ACC112 (cell line): ENCODE data around the gene P3H3.

ENCODE experiments used
- H2AFZ ChIP-seq: fragments of 200-600 bp; sonication (generic); one replicate; pipeline ENCODE4 v1.6.0; 2017; ENCODE audit warnings: antibody characterized with exemption, low read length; ENCODE audit not compliant: unreplicated experiment
- H3K27ac ChIP-seq: fragments of 200-600 bp; sonication (generic); 2 replicates; pipeline ENCODE4 v1.5.1; 2014; ENCODE audit warnings: low read depth, mild to moderate bottlenecking, antibody characterized with exemption, low read length, moderate library complexity
- H3K27me3 ChIP-seq: fragments of 200-600 bp; sonication (generic); 2 replicates; pipeline ENCODE4 v1.6.1; 2014; ENCODE audit warnings: mild to moderate bottlenecking, antibody characterized with exemption, low read length, moderate library complexity, mixed read lengths; ENCODE audit not compliant: insufficient read depth
- H3K36me3 ChIP-seq: fragments of 200-600 bp; sonication (generic); 2 replicates; pipeline ENCODE4 v1.6.1; 2016; ENCODE audit warnings: mild to moderate bottlenecking, antibody characterized with exemption, low read length, moderate library complexity, mixed read lengths; ENCODE audit not compliant: insufficient read depth
- H3K4me1 ChIP-seq: fragments of 200-600 bp; sonication (generic); one replicate; pipeline ENCODE4 v1.6.1; 2016; ENCODE audit warnings: low read length, mixed read lengths; ENCODE audit not compliant: insufficient read depth, unreplicated experiment, control insufficient read depth
- H3K4me3 ChIP-seq: fragments of 200-600 bp; sonication (generic); 2 replicates; pipeline ENCODE4 v1.5.1; 2014; ENCODE audit warnings: mild to moderate bottlenecking, low read depth, low read length
- H3K79me2 ChIP-seq: fragments of 200-600 bp; sonication (generic); one replicate; pipeline ENCODE4 v1.6.0; 2016; ENCODE audit warnings: low read length; ENCODE audit not compliant: control insufficient read depth, unreplicated experiment, insufficient read depth

P3H3 gene

DNA sequence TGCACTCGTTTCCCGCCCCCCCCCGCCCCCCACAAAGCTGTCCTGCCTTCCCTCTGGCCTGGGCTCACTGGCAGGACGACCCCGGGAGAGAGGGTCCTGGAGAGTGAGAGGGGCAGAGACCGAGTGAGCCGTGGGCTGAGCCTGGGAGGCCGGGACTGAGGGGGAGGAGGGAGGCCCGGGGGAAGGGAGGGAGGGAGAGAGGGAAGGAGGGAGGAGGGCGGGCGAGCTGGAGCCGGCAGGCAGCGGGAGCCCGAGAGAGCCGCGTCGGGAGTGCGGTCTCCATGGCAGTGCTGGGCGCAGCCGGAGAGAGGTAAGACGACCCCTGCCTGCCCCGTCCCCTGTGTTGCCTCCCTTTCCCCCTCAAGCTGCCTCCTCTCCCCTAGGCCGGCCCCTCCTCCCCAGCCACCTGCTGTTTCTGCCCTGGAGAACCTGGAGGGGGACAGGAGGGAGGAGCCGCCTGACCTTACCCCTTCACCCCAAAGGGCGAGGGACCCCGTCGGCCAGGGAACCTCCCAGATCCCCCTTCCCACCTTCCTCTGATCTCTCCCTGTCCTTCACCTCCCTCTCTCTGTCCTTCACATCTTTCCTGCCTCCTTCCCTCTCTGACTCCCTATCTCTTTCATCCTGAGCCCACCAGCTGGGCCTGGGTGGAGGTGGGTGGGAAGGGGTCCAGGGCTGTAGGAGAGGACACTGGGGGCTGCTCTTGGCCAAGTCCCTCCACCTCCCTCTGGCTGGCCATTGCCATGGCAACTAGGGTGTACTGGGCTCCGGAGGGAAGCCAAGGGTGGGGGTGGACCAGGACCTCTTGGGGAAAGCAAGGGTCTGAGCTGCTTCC, 6.4 kb upstream of the P3H3 start, which contains the start of gene GPR162:
Gene GPR162 (plus strand): TSS at position 231 of the 835 bp plus-strand sequence. CDS start 2,078 bp downstream, outside the sequence.
- Histone ChIP-seq H3K36me3 (no peaks in the 10 kb centered on the region), H3K79me2 (no peaks in the 10 kb centered on the region), H2AFZ (no peak within 1 kb of the TSS), H3K27ac (no peak within 1 kb of the TSS), H3K27me3 (peaks cover 11% of the 10 kb centered on the region; the same call in 1 of the 2 replicates), H3K4me3 (peak within 1 kb of the TSS; percentile 64), H3K4me1 (peaks cover 29% of the 10 kb centered on the region)

GRCh38 chr12:6822426-6823135, 5.6 kb upstream of the P3H3 start:
- H3K4me1 ChIP-seq = peaks cover 37% of the 10 kb centered on the region
- no peak overlapping the region for H3K4me3 ChIP-seq
- H2AFZ ChIP-seq = no peak overlapping the region
- no peak overlapping the region for H3K27ac ChIP-seq
- H3K79me2 ChIP-seq = no peaks in the 10 kb centered on the region
- H3K36me3 ChIP-seq = no peaks in the 10 kb centered on the region
- H3K27me3 ChIP-seq = peaks cover 11% of the 10 kb centered on the region; the same call in 1 of the 2 replicates

DNA sequence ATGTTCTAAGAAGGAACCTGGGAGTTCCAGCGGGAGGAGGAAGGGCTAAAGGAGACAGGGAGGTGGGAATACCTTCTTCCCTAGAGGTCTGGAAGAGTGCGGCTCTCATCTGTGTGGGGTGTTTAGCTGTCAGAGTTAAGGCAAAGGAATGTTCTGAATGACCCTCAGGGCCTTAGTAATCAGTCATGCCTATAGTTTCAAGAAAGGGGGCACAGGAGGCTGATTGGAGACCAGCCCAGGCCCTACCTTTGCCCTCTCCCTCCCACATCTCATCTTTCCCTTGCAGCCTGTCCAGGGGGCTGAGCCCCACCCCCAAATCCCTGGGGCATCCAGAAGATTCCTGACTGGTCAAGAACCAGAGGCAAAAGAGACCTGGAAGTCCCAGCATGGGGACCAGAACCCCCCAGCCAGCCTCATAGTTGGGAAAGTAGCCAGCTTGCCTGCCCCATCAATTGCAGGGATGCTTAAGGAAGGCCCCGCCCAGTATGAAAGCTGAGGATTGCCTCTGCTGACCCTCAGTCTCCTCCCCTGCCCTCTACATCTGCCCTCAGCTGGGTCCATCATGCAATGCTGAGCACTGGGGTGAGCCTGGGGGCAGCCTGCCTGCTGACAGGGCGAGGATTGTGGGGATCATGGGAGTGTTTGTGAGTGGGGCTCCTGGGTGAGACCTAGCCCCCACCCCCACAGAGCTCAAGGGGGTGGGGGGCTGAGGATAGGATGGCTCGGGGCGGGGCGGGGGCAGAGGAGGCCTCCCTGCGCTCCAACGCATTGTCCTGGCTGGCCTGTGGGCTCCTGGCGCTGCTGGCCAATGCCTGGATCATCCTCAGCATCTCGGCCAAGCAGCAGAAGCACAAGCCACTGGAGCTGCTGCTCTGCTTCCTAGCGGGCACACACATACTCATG, 4.8 kb upstream of the P3H3 start:
- Histone ChIP-seq H2AFZ (no peak overlapping the region), H3K36me3 (no peaks in the 10 kb centered on the region), H3K4me1 (peaks cover 38% of the 10 kb centered on the region), H3K79me2 (peaks cover 5% of the 10 kb centered on the region), H3K27ac (no peak overlapping the region), H3K4me3 (no peak overlapping the region), H3K27me3 (peaks cover 11% of the 10 kb centered on the region; the same call in 1 of the 2 replicates)

GRCh38 chr12:6824085-6824775, 4.0 kb upstream of the P3H3 start:
- Histone ChIP-seq H3K36me3 (no peaks in the 10 kb centered on the region), H3K4me1 (peaks cover 38% of the 10 kb centered on the region), H3K27ac (no peak overlapping the region), H3K79me2 (peaks cover 13% of the 10 kb centered on the region), H2AFZ (no peak overlapping the region), H3K4me3 (no peak overlapping the region), H3K27me3 (peaks cover 11% of the 10 kb centered on the region; the same call in 1 of the 2 replicates)

DNA sequence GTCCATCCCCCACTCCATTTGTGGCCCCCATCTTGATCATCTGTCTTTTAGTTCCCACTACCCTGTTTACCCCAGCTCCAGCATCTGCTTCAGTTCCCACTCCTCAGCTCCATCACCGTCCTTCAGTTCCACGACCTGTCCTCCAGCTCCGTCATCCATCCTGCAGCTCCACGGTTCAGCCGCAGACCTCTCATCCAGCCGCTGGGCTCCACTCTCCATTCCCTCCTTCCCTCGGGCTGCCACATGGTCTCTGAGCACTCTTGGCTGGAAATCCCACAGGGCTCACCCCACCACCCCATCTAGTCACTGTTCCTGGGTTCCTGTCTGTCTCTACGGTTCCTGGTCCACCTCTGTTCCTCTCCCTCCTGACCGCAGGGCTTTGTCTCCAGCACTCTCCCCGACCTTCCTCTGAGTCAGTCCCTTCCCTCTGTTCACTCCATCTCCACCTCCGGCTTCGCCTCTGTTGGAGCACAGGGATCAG, 3.3 kb upstream of the P3H3 start:
- H2AFZ ChIP-seq = no peak overlapping the region
- H3K36me3 ChIP-seq = no peaks in the 10 kb centered on the region
- peaks cover 11% of the 10 kb centered on the region; the same call in 1 of the 2 replicates for H3K27me3 ChIP-seq
- peaks cover 35% of the 10 kb centered on the region for H3K4me1 ChIP-seq
- H3K79me2 ChIP-seq = peaks cover 21% of the 10 kb centered on the region
- H3K27ac ChIP-seq = no peak overlapping the region
- H3K4me3 ChIP-seq = peak overlapping the region; percentile 48

- H3K27ac ChIP-seq = no peak overlapping the region
- H3K27me3 ChIP-seq = peaks cover 11% of the 10 kb centered on the region; the same call in 1 of the 2 replicates
- peak overlapping the region; percentile 48 for H3K4me3 ChIP-seq
- H3K4me1 ChIP-seq = peaks cover 37% of the 10 kb centered on the region
- no peaks in the 10 kb centered on the region for H3K36me3 ChIP-seq
- peaks cover 27% of the 10 kb centered on the region for H3K79me2 ChIP-seq
- no peak overlapping the region for H2AFZ ChIP-seq
Observed at GRCh38 chr12:6825398-6826124, 2.6 kb upstream of the P3H3 start.

GRCh38 chr12:6826125-6826733, 2.0 kb upstream of the P3H3 start:
- Histone ChIP-seq H3K27ac (no peak overlapping the region), H2AFZ (no peak overlapping the region), H3K4me1 (peaks cover 31% of the 10 kb centered on the region), H3K36me3 (no peaks in the 10 kb centered on the region), H3K79me2 (peaks cover 29% of the 10 kb centered on the region), H3K4me3 (no peak overlapping the region), H3K27me3 (peaks cover 11% of the 10 kb centered on the region; the same call in 1 of the 2 replicates)

DNA sequence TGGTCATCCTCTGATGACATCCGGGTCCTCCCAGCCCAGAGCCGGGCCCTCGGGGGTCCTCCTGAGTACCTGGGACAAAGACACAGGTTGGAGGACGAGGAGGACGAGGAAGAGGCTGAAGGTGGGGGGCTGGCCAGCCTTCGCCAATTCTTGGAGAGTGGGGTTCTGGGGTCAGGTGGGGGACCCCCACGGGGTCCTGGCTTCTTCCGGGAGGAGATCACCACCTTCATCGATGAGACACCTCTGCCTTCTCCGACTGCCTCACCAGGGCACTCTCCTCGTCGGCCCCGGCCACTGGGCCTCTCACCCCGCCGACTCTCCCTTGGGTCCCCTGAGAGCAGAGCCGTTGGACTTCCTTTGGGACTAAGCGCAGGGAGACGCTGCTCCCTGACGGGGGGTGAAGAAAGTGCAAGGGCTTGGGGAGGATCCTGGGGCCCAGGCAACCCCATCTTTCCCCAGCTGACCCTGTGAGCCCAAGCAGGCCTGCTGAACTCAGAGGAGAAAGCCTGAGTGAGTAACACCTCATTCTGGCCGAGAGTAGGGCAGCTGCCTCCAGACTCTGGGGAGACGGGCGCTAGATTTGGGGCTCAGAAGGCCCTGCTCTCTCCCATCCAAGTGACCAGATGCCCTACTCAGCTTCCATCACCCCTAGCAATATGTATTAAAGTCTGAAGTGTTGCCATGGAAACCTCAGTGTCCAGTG, 1.3 kb upstream of the P3H3 start:
- Histone ChIP-seq H3K79me2 (peaks cover 29% of the 10 kb centered on the region), H3K27me3 (peaks cover 9% of the 10 kb centered on the region; the same call in 1 of the 2 replicates), H3K4me1 (peaks cover 27% of the 10 kb centered on the region), H3K27ac (peak overlapping the region; percentile 73), H3K36me3 (peaks cover 2% of the 10 kb centered on the region; the same call in 1 of the 2 replicates), H2AFZ (peak overlapping the region; percentile 67), H3K4me3 (peak overlapping the region; percentile 68; the same call in 1 of the 2 replicates)
